Heart left ventricle (tissue), 13 donors: Measurements from ENCODE around the gene CYP2C8.

Experiments used
- POLR2A ChIP-seq, 2 donors: fragments of 450-650 bp; IDR thresholded peaks; one replicate each; pipeline ENCODE4 v1.6.1; 2017; ENCODE audit warnings: antibody characterized with exemption in 2 of 2, mild to moderate bottlenecking in 2 of 2, moderate library complexity in 2 of 2
- TF ChIP-seq, protein P1 (sequence below), 12 donors: fragments of 200-600 bp; sonication (generic) in 4 of 12; IDR thresholded peaks; one replicate each; pipeline versions ENCODE4 v1.5.0 to v1.8.0; 2018 to 2022; ENCODE audit warnings: antibody characterized with exemption in 12 of 12, mild to moderate bottlenecking in 5 of 12
- donor health status: ischemic (EF 13 %, LVEDD 7.1; RV severe dilation, severe dysfunction).
- donor health status: DM: no; HTN: yes; CAD: no.
- donor health status: DM: no; HTN: no; CAD: no.
- donor health status: ischemic (EF 25% LVEDD 6.9; RV normal size, moderate dysfunction).
- donor health status: ischemic (EF 25% LVEDD 5.7; RV mildly dilated, moderate dysfunction).
- donor health status: ischemic (EF 35%, LVEDD 5.7; RV mildly dilated, moderate dysfunction).
- donor health status: nonischemic (EF 11% LVEDD 7.7; RV severe dilation, severe dysfunction).
- donor health status: DM: yes; HTN: yes; CAD: no.
- donor health status: PGD.
- donor health status: ischemic (EF 29% LVEDD 5.4; RV normal size, mild dysfunction).
- donor health status: nonischemic (EF 23%, LVEDD 6.1; RV moderate dilation, normal function).

GRCh38 chr10:94992811-94993210 is 76.5 kb downstream of the CYP2C8 start:
- TF ChIP-seq, protein P1, sequence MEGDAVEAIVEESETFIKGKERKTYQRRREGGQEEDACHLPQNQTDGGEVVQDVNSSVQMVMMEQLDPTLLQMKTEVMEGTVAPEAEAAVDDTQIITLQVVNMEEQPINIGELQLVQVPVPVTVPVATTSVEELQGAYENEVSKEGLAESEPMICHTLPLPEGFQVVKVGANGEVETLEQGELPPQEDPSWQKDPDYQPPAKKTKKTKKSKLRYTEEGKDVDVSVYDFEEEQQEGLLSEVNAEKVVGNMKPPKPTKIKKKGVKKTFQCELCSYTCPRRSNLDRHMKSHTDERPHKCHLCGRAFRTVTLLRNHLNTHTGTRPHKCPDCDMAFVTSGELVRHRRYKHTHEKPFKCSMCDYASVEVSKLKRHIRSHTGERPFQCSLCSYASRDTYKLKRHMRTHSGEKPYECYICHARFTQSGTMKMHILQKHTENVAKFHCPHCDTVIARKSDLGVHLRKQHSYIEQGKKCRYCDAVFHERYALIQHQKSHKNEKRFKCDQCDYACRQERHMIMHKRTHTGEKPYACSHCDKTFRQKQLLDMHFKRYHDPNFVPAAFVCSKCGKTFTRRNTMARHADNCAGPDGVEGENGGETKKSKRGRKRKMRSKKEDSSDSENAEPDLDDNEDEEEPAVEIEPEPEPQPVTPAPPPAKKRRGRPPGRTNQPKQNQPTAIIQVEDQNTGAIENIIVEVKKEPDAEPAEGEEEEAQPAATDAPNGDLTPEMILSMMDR (IDR thresholded peaks at IDR 0.05) = no peak
- TF ChIP-seq POLR2A (IDR thresholded peaks at IDR 0.05) = no peak
